ENCODE measurements around the gene GPR68. TPM values are rescaled to one million over a fixed set of nuclear protein-coding genes. Genes with fewer than 3 reads are reported as not detected.

Gene GPR68
- total RNA-seq, 1 experiment from 2014 or later, result 3.5 TPM

Other genes with a start within 250 kb of the GPR68 start
- gene RPS6KA5, start 184.1 kb downstream of the GPR68 start, total RNA-seq (2014; rRNA removed; shearing (Covaris generic)), result 0.78 and 2.6 TPM in 2 replicates
- 58.9 and 91.4 TPM in 2 replicates for gene DGLUCY, start 130.6 kb downstream of the GPR68 start, total RNA-seq (2014; rRNA removed; shearing (Covaris generic))
- gene CCDC88C, start 173.1 kb upstream of the GPR68 start, total RNA-seq (2014; rRNA removed; shearing (Covaris generic)), result 14.0 and 16.9 TPM in 2 replicates

Measured in G401 (cell line).